Fibroblast of pulmonary artery (primary cell): ENCODE results near the gene SLC14A1.
A peak's percentile ranks its signal among the peaks of the same experiment; 100 is the strongest.

ENCODE experiments used
- DNase-seq: peaks from one replicate; pipeline ENCODE4 v3.0.0-alpha.2; 2010; ENCODE audit warnings: low read depth
- H3K4me3 ChIP-seq: replicated peaks from 2 replicates; pipeline ENCODE4 v1.5.1; 2011; ENCODE audit warnings: low read depth, mild to moderate bottlenecking, control low read depth, low read length, moderate library complexity
- TF ChIP-seq, protein P1 (sequence below): IDR thresholded peaks from 2 replicates; pipeline ENCODE4 v1.5.1; 2011; ENCODE audit warnings: mild to moderate bottlenecking, control low read depth, low read length, inconsistent platforms; ENCODE audit errors: missing control alignments

The SLC14A1 gene

GRCh38 chr18:45715212-45715780 lies 8.7 kb upstream of the SLC14A1 start:
- DNase-seq, result no peak
- TF ChIP-seq, protein P1, sequence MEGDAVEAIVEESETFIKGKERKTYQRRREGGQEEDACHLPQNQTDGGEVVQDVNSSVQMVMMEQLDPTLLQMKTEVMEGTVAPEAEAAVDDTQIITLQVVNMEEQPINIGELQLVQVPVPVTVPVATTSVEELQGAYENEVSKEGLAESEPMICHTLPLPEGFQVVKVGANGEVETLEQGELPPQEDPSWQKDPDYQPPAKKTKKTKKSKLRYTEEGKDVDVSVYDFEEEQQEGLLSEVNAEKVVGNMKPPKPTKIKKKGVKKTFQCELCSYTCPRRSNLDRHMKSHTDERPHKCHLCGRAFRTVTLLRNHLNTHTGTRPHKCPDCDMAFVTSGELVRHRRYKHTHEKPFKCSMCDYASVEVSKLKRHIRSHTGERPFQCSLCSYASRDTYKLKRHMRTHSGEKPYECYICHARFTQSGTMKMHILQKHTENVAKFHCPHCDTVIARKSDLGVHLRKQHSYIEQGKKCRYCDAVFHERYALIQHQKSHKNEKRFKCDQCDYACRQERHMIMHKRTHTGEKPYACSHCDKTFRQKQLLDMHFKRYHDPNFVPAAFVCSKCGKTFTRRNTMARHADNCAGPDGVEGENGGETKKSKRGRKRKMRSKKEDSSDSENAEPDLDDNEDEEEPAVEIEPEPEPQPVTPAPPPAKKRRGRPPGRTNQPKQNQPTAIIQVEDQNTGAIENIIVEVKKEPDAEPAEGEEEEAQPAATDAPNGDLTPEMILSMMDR, result no peak

GRCh38 chr18:45719106-45719505 lies 4.9 kb upstream of the SLC14A1 start:
- H3K4me3 ChIP-seq, result no peak overlapping the region
- TF ChIP-seq, protein P1, result no peak
- DNase-seq, result no peak

More at GRCh38 chr18:45715212-45715780, 8.7 kb upstream of the SLC14A1 start:
- H3K4me3 ChIP-seq, result no peak overlapping the region

GRCh38 chr18:45722899-45723298 lies 1.1 kb upstream of the SLC14A1 start:
- peak; percentile 70 for DNase-seq
- H3K4me3 ChIP-seq, result no peak overlapping the region
- TF ChIP-seq, protein P1, result peak; percentile 83

DNA sequence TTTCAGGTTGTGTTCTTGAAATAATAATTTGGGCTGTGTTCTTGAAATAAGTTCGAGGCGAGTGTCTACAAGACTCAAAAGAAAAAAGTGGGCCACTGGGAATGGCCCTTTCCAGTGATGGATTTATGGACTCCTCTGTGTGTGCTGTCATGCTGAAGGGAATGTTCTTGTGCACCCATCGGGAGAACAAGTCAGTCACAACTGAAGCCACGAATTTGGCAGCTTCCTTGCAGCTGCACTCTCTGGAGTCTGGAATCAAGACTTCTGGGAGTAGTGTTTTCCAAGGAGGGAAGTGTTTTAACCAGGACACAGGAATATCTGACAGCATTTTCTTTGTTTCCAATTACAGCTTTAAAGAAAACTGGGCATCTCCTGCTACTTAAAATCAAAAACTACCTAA lies 620 bp downstream of the SLC14A1 start:
- no peak overlapping the region for H3K4me3 ChIP-seq
- TF ChIP-seq, protein P1, result no peak
- DNase-seq, result no peak

DNA sequence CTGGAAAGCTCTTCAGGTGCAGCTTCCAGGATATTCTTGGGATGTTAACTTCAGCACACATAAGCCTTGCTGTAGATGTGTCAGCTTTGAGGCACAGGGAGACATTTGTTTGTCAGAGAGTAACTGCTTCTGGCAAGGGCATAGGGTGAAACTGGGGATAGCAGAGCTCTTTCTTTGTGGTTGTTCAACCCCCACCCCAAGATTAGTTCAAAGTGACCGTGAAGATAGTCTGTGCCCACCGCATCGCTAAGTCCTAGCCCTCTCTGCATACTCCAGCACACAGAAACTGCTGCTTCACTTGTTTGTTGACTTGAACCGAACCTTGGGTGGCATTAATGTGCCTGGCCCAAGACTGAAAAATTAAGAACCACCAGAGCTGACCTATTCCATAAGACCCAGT lies 1.4 kb downstream of the SLC14A1 start:
- H3K4me3 ChIP-seq, result no peak overlapping the region
- DNase-seq, result no peak
- TF ChIP-seq, protein P1, result no peak

DNA sequence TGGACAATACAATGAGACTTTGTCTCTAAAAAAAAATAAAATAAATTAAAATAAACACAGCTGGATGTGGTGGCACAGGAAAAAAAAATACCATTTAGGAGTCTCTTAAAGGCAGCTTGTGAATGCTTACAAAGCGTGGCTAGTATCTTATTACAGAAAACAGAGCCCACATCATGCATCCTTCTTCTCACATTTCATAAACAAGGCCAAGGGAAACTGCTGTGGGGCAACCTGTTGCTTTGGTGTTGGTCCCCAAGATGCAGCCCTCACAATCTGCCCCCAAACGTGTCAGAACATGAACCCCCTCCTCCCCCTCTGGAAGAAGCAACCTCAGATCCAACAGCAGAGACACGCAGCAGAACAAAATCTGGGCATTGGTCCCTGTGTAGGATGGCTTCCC lies 2.6 kb downstream of the SLC14A1 start:
- TF ChIP-seq, protein P1, result no peak

GRCh38 chr18:45727068-45727467 lies 3.1 kb downstream of the SLC14A1 start:
- TF ChIP-seq, protein P1, result no peak
- no peak overlapping the region for H3K4me3 ChIP-seq
- no peak for DNase-seq

More for the DNA sequence above, 2.6 kb downstream of the SLC14A1 start:
- no peak for DNase-seq
- H3K4me3 ChIP-seq, result no peak overlapping the region
